ENCODE measurements around the gene PLCD3.

Gene PLCD3

GRCh38 chr17:45149669-45150664 lies 17.7 kb upstream of the PLCD3 start:
- peak; percentile 57 for DNase-seq

- peak; percentile 76 for DNase-seq
Measured at GRCh38 chr17:45149037-45149668, 16.8 kb upstream of the PLCD3 start.

- peak; percentile 98 for DNase-seq
Measured at GRCh38 chr17:45148183-45149036, 16.1 kb upstream of the PLCD3 start, which contains the start of gene HEXIM1. HEXIM1 (plus strand) TSS chr17:45148475; CDS start chr17:45149191, 716 bp downstream.

GRCh38 chr17:45147581-45148182 lies 15.4 kb upstream of the PLCD3 start:
- peak; percentile 83 for DNase-seq

- DNase-seq = no peak
Measured at GRCh38 chr17:45146890-45147580, 14.7 kb upstream of the PLCD3 start.

- DNase-seq = no peak
Measured at GRCh38 chr17:45146592-45146889, 14.2 kb upstream of the PLCD3 start.

- no peak for DNase-seq
Measured at GRCh38 chr17:45146166-45146565, 13.9 kb upstream of the PLCD3 start.

GRCh38 chr17:45145035-45145389 lies 12.7 kb upstream of the PLCD3 start:
- DNase-seq = no peak

- peak; percentile 31 for DNase-seq
Measured at GRCh38 chr17:45144199-45145034, 12.1 kb upstream of the PLCD3 start.

GRCh38 chr17:45143767-45144198 lies 11.5 kb upstream of the PLCD3 start:
- DNase-seq = peak; percentile 44

GRCh38 chr17:45143094-45143670 lies 10.9 kb upstream of the PLCD3 start:
- DNase-seq = no peak

GRCh38 chr17:45139533-45139920 lies 7.2 kb upstream of the PLCD3 start:
- no peak for DNase-seq

GRCh38 chr17:45138911-45139532 lies 6.7 kb upstream of the PLCD3 start:
- DNase-seq = no peak

GRCh38 chr17:45137561-45138305 lies 5.4 kb upstream of the PLCD3 start:
- DNase-seq = no peak

GRCh38 chr17:45136846-45137560 lies 4.7 kb upstream of the PLCD3 start:
- DNase-seq = no peak

GRCh38 chr17:45135978-45136791 lies 3.9 kb upstream of the PLCD3 start:
- DNase-seq = no peak

GRCh38 chr17:45135192-45135977 lies 3.1 kb upstream of the PLCD3 start, which contains the start of gene ACBD4:
ACBD4 (plus strand) TSS chr17:45135687; CDS start chr17:45136145, 458 bp downstream.
- peak; percentile 94 for DNase-seq
